ENCODE results near the gene ANKRD66.
"Not testable (repeated sequence)": the region's sequence is repeated elsewhere in the genome, so short reads cannot be mapped to it uniquely, and the experiment has no call there.

DNA sequence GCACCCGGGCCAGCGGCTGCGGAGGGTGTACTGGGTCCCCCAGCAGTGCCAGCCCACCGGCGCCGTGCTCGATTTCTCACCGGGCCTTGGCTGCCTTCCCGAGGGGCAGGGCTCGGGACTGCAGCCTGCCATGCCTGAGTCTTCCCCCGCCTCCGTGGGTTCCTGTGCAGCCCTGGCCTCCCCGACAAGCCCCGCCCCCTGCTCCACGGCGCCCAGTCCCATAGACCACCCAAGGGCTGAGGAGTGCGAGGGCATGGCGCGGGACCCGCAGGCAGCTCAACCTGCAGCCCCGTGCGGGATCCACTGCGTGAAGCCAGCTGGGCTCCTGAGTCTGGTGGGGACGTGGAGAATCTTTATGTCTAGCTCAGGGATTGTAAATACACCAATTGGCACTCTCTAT, 28.0 kb downstream of the ANKRD66 start:
- TF ChIP-seq, protein P1, sequence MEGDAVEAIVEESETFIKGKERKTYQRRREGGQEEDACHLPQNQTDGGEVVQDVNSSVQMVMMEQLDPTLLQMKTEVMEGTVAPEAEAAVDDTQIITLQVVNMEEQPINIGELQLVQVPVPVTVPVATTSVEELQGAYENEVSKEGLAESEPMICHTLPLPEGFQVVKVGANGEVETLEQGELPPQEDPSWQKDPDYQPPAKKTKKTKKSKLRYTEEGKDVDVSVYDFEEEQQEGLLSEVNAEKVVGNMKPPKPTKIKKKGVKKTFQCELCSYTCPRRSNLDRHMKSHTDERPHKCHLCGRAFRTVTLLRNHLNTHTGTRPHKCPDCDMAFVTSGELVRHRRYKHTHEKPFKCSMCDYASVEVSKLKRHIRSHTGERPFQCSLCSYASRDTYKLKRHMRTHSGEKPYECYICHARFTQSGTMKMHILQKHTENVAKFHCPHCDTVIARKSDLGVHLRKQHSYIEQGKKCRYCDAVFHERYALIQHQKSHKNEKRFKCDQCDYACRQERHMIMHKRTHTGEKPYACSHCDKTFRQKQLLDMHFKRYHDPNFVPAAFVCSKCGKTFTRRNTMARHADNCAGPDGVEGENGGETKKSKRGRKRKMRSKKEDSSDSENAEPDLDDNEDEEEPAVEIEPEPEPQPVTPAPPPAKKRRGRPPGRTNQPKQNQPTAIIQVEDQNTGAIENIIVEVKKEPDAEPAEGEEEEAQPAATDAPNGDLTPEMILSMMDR (IDR thresholded peaks at IDR 0.05): not testable (repeated sequence)
- not testable (repeated sequence) for TF ChIP-seq POLR2A, POLR2AphosphoS5, EP300 (IDR thresholded peaks at IDR 0.05)

All from sigmoid colon (tissue), 4 donors.